Bronchial epithelial cell (primary cell): ENCODE measurements around the gene PPP1R7. TPM values are rescaled to one million over a fixed set of nuclear protein-coding genes. Genes with fewer than 3 reads are reported as not detected.
A peak's percentile ranks its signal among the peaks of the same experiment; 100 is the strongest.

Experiments used
- DNase-seq: peaks from one replicate; pipeline ENCODE4 v3.0.0-alpha.2; 2010; ENCODE audit warnings: low read depth
- FAIRE-seq: peaks from 2 replicates; lab custom pipeline; 2011; peaks lifted over from hg19 to GRCh38; lab: Jason Lieb, UNC
- H3K27me3 ChIP-seq: 2 replicates; pipeline ENCODE4 v1.5.1; 2011; ENCODE audit warnings: low read length; ENCODE audit not compliant: control insufficient read depth, insufficient read depth
- H3K36me3 ChIP-seq: 2 replicates; pipeline ENCODE4 v1.5.1; 2011; ENCODE audit warnings: low read length; ENCODE audit not compliant: control insufficient read depth, insufficient read depth
- H3K4me3 ChIP-seq: 2 replicates; pipeline ENCODE4 v1.5.1; 2011; ENCODE audit warnings: mild to moderate bottlenecking, low read depth, low read length, control low read depth
- CTCF ChIP-seq: IDR thresholded peaks from 2 replicates; pipeline ENCODE4 v1.5.1; 2011; ENCODE audit warnings: mild to moderate bottlenecking, moderate library complexity, low read length, control low read depth, inconsistent platforms; ENCODE audit not compliant: insufficient read depth, severe bottlenecking
- total RNA-seq: library from RNA; depleted of rRNA; stranded (reverse); fragments of >200 nt; gene quantifications from 2 replicates; pipeline ENCODE4 v1.2.1, GENCODE V29; 2014

Gene PPP1R7
- total RNA-seq, 1 donor from 2014 or later: 32.4 TPM

GRCh38 chr2:241118737-241119505 lies 31.3 kb upstream of the PPP1R7 start:
- DNase-seq (no peak), FAIRE-seq (no peak)

DNA sequence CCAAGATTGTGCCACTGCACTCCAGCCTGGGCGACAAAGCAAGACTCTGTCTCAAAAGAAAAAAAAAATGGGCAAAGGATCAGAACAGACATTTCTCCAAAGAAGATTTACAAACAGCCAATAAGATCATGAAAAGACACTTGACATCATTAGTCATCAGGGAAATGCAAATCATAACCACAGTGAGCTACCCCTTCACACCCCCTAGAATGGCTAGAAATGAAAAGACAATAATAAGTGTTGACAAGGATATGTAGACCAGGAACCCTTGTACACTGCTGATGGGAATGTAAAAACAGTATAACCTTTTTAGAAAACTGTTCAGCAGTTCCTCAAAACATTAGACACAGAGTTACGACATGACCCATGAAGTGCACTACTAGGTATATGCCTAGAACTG lies 29.8 kb upstream of the PPP1R7 start:
- no peak for DNase-seq
- no peaks in the 10 kb centered on the region for H3K36me3 ChIP-seq
- no peak for FAIRE-seq
- no peaks in the 10 kb centered on the region for H3K27me3 ChIP-seq
- TF ChIP-seq CTCF: no peak
- no peak overlapping the region for H3K4me3 ChIP-seq

More at GRCh38 chr2:241118737-241119505, 31.3 kb upstream of the PPP1R7 start:
- Histone ChIP-seq H3K27me3 (no peaks in the 10 kb centered on the region), H3K36me3 (no peaks in the 10 kb centered on the region), H3K4me3 (no peak overlapping the region)
- no peak for TF ChIP-seq CTCF

DNA sequence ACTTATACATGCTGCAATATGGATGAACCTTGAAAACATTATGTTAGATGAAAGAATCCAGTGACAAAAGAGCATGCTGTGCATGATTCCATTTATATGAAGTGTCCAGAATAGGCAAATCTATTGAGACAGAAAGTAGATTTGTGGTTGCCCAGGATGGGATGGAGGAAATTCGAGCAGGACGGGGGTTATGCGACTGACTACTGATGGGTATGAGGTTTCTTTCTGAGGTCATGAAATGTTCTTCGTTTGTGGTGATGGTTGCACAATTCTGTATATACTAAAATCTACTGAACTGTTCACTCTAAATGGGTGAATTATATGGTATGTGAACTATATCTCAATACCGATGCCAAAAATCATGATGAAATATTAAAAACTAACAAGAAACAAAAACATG lies 29.3 kb upstream of the PPP1R7 start:
- H3K36me3 ChIP-seq: no peaks in the 10 kb centered on the region
- TF ChIP-seq CTCF: no peak
- FAIRE-seq: no peak
- no peak overlapping the region for H3K4me3 ChIP-seq
- H3K27me3 ChIP-seq: no peaks in the 10 kb centered on the region
- DNase-seq: no peak

GRCh38 chr2:241122376-241123002 lies 27.8 kb upstream of the PPP1R7 start:
- DNase-seq (no peak), FAIRE-seq (no peak)
- TF ChIP-seq CTCF: no peak
- H3K4me3 ChIP-seq: no peak overlapping the region
- H3K27me3 ChIP-seq: no peaks in the 10 kb centered on the region
- H3K36me3 ChIP-seq: no peaks in the 10 kb centered on the region

DNA sequence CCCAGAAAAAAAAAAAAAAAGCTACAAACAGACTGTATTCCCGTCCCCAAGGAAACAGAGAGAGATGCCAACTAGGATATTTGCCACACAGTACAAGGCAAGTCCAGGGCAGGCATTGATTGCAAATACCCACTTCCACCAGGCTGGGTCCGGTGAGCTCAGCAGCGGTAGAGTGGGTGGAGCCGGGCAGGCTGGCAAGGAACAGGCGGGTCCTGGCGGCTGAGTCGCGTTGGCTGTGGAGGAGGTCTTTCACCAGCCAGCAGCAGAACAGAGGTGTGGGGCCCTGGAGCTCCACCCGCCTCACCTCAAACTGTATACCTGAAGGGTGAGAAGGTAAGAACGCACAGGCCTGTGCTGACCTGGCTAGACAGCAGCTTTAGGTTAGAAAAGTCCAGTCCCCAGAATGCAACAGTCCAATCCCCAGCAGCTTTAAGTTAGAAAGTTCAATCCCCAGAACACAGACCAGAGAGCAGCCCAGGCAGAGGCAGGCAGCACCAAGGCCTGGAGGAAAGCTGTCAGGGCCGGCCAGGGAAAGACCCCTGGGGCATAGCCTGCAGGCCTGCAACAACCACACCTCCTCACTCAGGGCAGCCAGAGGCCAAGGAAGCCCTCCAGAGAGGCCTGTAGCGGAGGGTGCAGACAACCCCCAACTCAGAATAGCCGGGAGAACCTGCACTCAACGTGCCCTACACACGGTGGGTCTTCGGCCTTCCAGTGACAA lies 26.3 kb upstream of the PPP1R7 start:
- H3K4me3 ChIP-seq: no peak overlapping the region
- TF ChIP-seq CTCF: no peak
- peak; percentile 73 for FAIRE-seq
- no peaks in the 10 kb centered on the region for H3K36me3 ChIP-seq
- DNase-seq: peak; percentile 41
- H3K27me3 ChIP-seq: no peaks in the 10 kb centered on the region
